Inferior parietal cortex (tissue), 1 donor: ENCODE measurements around the gene SYNE3.

Source experiments
- DNase-seq: peaks from one replicate; pipeline ENCODE4 v3.0.0-alpha.2; 2016; ENCODE audit errors: extremely low spot score

The SYNE3 gene

GRCh38 chr14:95474941-95475340 lies 41.5 kb downstream of the SYNE3 start:
- no peak for DNase-seq

GRCh38 chr14:95474486-95474885 lies 42.0 kb downstream of the SYNE3 start:
- DNase-seq, result no peak

GRCh38 chr14:95472819-95473251 lies 43.6 kb downstream of the SYNE3 start:
- DNase-seq, result no peak

- DNase-seq, result no peak
These were observed 45.0 kb downstream of the SYNE3 start for GRCh38 chr14:95471476-95471875.

- no peak for DNase-seq
These were observed 45.4 kb downstream of the SYNE3 start for GRCh38 chr14:95471016-95471415.

- no peak for DNase-seq
These were observed 47.3 kb downstream of the SYNE3 start for GRCh38 chr14:95469134-95469481.

GRCh38 chr14:95468448-95469133 lies 47.9 kb downstream of the SYNE3 start:
- DNase-seq, result no peak

- no peak for DNase-seq
These were observed 48.8 kb downstream of the SYNE3 start for GRCh38 chr14:95467657-95468056.

GRCh38 chr14:95467232-95467631 lies 49.2 kb downstream of the SYNE3 start:
- no peak for DNase-seq
